Tibial nerve (tissue), 4 donors: ENCODE measurements around the gene MTG2. TPM values are rescaled to one million over a fixed set of nuclear protein-coding genes. Genes with fewer than 3 reads are reported as not detected.
"Not testable (repeated sequence)": the region's sequence is repeated elsewhere in the genome, so short reads cannot be mapped to it uniquely, and the experiment has no call there.

ENCODE experiments used
- DNase-seq, 2 donors: peaks; one replicate each; pipeline ENCODE4 v3.0.0-alpha.2; 2019; ENCODE audit warnings: low spot score in 2 of 2
- H3K27ac ChIP-seq, 4 donors: fragments of 200-600 bp; sonication (generic) in 3 of 4; one replicate each; pipeline ENCODE4 v1.5.1; 2017 to 2019; ENCODE audit warnings: mild to moderate bottlenecking in 1 of 4
- H3K27me3 ChIP-seq, 2 donors: fragments of 200-600 bp; sonication (generic) in 1 of 2; one replicate each; pipeline versions ENCODE4 v1.5.1 to v1.6.0; 2017 to 2019
- H3K36me3 ChIP-seq, 3 donors: fragments of 200-600 bp; sonication (generic); one replicate each; pipeline ENCODE4 v1.5.1; 2018 to 2019
- H3K4me1 ChIP-seq, 4 donors: fragments of 200-600 bp; sonication (generic) in 3 of 4; one replicate each; pipeline ENCODE4 v1.5.1; 2017 to 2019
- H3K4me3 ChIP-seq, 4 donors: fragments of 200-600 bp; sonication (generic) in 3 of 4; one replicate each; pipeline ENCODE4 v1.5.1; 2017 to 2019; ENCODE audit warnings: mild to moderate bottlenecking in 1 of 4, moderate library complexity in 1 of 4
- H3K9me3 ChIP-seq, 4 donors: fragments of 200-600 bp; sonication (generic) in 3 of 4; one replicate each; pipeline ENCODE4 v1.5.1; 2017 to 2019
- CTCF ChIP-seq, 5 experiments: fragments of 200-600 bp in 3 of 5; fragments of 450-650 bp in 2 of 5; sonication (generic) in 3 of 5; IDR thresholded peaks; one replicate each; pipeline ENCODE4 v1.5.1; 2016 to 2019; ENCODE audit warnings: antibody characterized with exemption in 5 of 5, mild to moderate bottlenecking in 3 of 5, moderate library complexity in 2 of 5
- EP300 ChIP-seq, 2 donors: sonication (generic); formaldehyde crosslinking; IDR thresholded peaks; one replicate each; pipeline ENCODE4 v1.6.1; 2017; ENCODE audit warnings: antibody characterized with exemption in 2 of 2, mild to moderate bottlenecking in 1 of 2
- POLR2A ChIP-seq, 2 donors: fragments of 450-650 bp; IDR thresholded peaks; one replicate each; pipeline ENCODE4 v1.6.1; 2017; ENCODE audit warnings: antibody characterized with exemption in 2 of 2, mild to moderate bottlenecking in 2 of 2, moderate library complexity in 2 of 2
- WGBS, 2 donors: methylation state at CpG; one replicate each; pipeline ENCODE4 v1.1.5; 2018; 5-methylcytosine and 5-hydroxymethylcytosine counted together
- total RNA-seq, 4 donors: library from RNA; depleted of rRNA; stranded (reverse); fragments of >200 nt; gene quantifications; one replicate each; pipeline ENCODE4 v1.1.0, GENCODE V29; 2016

MTG2 gene
- total RNA-seq, 4 donors from 2014 or later = 24.7 to 46.9 (median 41.6) TPM

- Histone ChIP-seq H3K27ac (no peak overlapping the region), H3K36me3 (no peaks in the 10 kb centered on the region), H3K4me1 (peaks cover 1 to 69% (median 23%) of the 10 kb centered on the region in 4 donors), H3K4me3 (no peak overlapping the region), H3K27me3 (no peaks in the 10 kb centered on the region), H3K9me3 (no peaks in the 10 kb centered on the region)
- no peak for TF ChIP-seq EP300 (IDR thresholded peaks at IDR 0.05)
- no peak for TF ChIP-seq POLR2A (IDR thresholded peaks at IDR 0.05)
- no peak for TF ChIP-seq CTCF (IDR thresholded peaks at IDR 0.05)
- WGBS, 2 donors = 94 to 95% methylated on average over 21 to 22 of the region's 22 CpGs
- no peak for DNase-seq
These were observed 36.6 kb upstream of the MTG2 start for GRCh38 chr20:62146019-62146755.

- 92 to 95% methylated on average over 6 of the region's 6 CpGs for WGBS, 2 donors
- H3K4me1 ChIP-seq = peaks cover 0 to 62% (median 14%) of the 10 kb centered on the region in 4 donors
These were observed 35.7 kb upstream of the MTG2 start for GRCh38 chr20:62147125-62147524.

GRCh38 chr20:62147528-62147927 lies 35.3 kb upstream of the MTG2 start:
- WGBS, 2 donors = 92 to 95% methylated on average over 9 of the region's 9 CpGs
- no peak for DNase-seq
- Histone ChIP-seq H3K27me3 (no peaks in the 10 kb centered on the region), H3K36me3 (peaks cover 0 to 6% (median 0%) of the 10 kb centered on the region in 3 donors), H3K4me1 (peaks cover 0 to 62% (median 14%) of the 10 kb centered on the region in 4 donors), H3K9me3 (no peaks in the 10 kb centered on the region), H3K27ac (no peak overlapping the region), H3K4me3 (no peak overlapping the region)
- TF ChIP-seq EP300 (IDR thresholded peaks at IDR 0.05) (no peak), POLR2A (IDR thresholded peaks at IDR 0.05) (no peak), CTCF (IDR thresholded peaks at IDR 0.05) (no peak)

More at GRCh38 chr20:62147125-62147524, 35.7 kb upstream of the MTG2 start:
- H3K9me3 ChIP-seq = no peaks in the 10 kb centered on the region
- peaks cover 0 to 2% (median 0%) of the 10 kb centered on the region in 3 donors for H3K36me3 ChIP-seq
- DNase-seq = no peak
- TF ChIP-seq POLR2A (IDR thresholded peaks at IDR 0.05) (no peak), EP300 (IDR thresholded peaks at IDR 0.05) (no peak), CTCF (IDR thresholded peaks at IDR 0.05) (no peak)
- H3K4me3 ChIP-seq = no peak overlapping the region
- no peaks in the 10 kb centered on the region for H3K27me3 ChIP-seq
- H3K27ac ChIP-seq = no peak overlapping the region

- peaks cover 0 to 62% (median 14%) of the 10 kb centered on the region in 4 donors for H3K4me1 ChIP-seq
- H3K4me3 ChIP-seq, H3K27me3 ChIP-seq, DNase-seq, H3K9me3 ChIP-seq, H3K27ac ChIP-seq: not testable (repeated sequence)
- H3K36me3 ChIP-seq = peaks cover 0 to 14% (median 0%) of the 10 kb centered on the region in 3 donors
- WGBS, 2 donors = 94 to 100% methylated on average over 1 to 10 of the region's 10 CpGs
These were observed 34.4 kb upstream of the MTG2 start for GRCh38 chr20:62148383-62148782.

GRCh38 chr20:62148908-62149314 lies 33.9 kb upstream of the MTG2 start:
- DNase-seq = no peak
- Histone ChIP-seq H3K4me1 (peaks cover 0 to 62% (median 14%) of the 10 kb centered on the region in 4 donors), H3K27ac (no peak overlapping the region), H3K4me3 (no peak overlapping the region), H3K36me3 (peaks cover 0 to 19% (median 0%) of the 10 kb centered on the region in 3 donors), H3K27me3 (no peaks in the 10 kb centered on the region), H3K9me3 (no peaks in the 10 kb centered on the region)
- WGBS, 2 donors = 77 to 95% methylated on average over 13 to 17 of the region's 20 CpGs
- TF ChIP-seq EP300 (IDR thresholded peaks at IDR 0.05) (no peak), POLR2A (IDR thresholded peaks at IDR 0.05) (no peak), CTCF (IDR thresholded peaks at IDR 0.05) (no peak)
